Panc1 (cell line): ENCODE measurements around the gene RFX2. TPM values are rescaled to one million over a fixed set of nuclear protein-coding genes. Genes with fewer than 3 reads are reported as not detected.

Source experiments
- ATAC-seq: fragments of 200-7000 bp; cut with Tn5 transposase; 2 replicates; pipeline ENCODE4 v1.9.1; 2020; ENCODE audit warnings: mild to moderate bottlenecking, moderate library complexity
- BruUV-seq: library from RNA; stranded (reverse); fragments of 400-500 nt; replicated peaks from 2 replicates; lab custom pipeline; 2021; lab: Mats Ljungman, UMichigan
- CTCF ChIA-PET: fragments of 300-600 bp; sonication (Branson Sonifier 250); formaldehyde crosslinking; loops from one replicate; lab custom pipeline; 2022; ENCODE audit warnings: antibody characterized with exemption; lab: Charles Lee
- POLR2A ChIA-PET: fragments of 300-600 bp; sonication (Branson Sonifier 250); formaldehyde crosslinking; loops from one replicate; lab custom pipeline; 2022; ENCODE audit warnings: antibody characterized with exemption; lab: Charles Lee
- DNase-seq: peaks from one replicate; pipeline ENCODE4 v3.0.0-alpha.2; 2010; ENCODE audit warnings: low read depth, low spot score
- H3K27ac ChIP-seq: 2 replicates; pipeline ENCODE4 v1.5.1; 2011; ENCODE audit warnings: mild to moderate bottlenecking, low read length, inconsistent platforms
- H3K27me3 ChIP-seq: fragments of 200-500 bp; sonication (Bioruptor generic); 2 replicates; pipeline ENCODE4 v1.6.0; 2014; ENCODE audit warnings: low read length, inconsistent platforms; ENCODE audit not compliant: control insufficient read depth, insufficient read depth
- H3K36me3 ChIP-seq: fragments of 200-500 bp; sonication (Bioruptor generic); 2 replicates; pipeline ENCODE4 v1.5.1; 2014; ENCODE audit warnings: inconsistent platforms, mild to moderate bottlenecking, low read length, moderate library complexity; ENCODE audit not compliant: control insufficient read depth, insufficient read depth
- H3K4me1 ChIP-seq: 2 replicates; pipeline ENCODE4 v1.5.1; 2011; ENCODE audit warnings: inconsistent platforms, mild to moderate bottlenecking, low read length, moderate library complexity; ENCODE audit not compliant: control insufficient read depth, insufficient read depth
- H3K4me3 ChIP-seq, 2 experiments: 2 replicates each; pipeline ENCODE4 v1.5.1; 2011 to 2012; ENCODE audit warnings: low read depth in 2 of 2, low read length in 2 of 2, mild to moderate bottlenecking in 2 of 2, inconsistent platforms in 1 of 2, moderate library complexity in 1 of 2
- H3K9me3 ChIP-seq: fragments of 200-500 bp; sonication (Bioruptor generic); 2 replicates; pipeline ENCODE4 v1.5.1; 2014; ENCODE audit warnings: low read depth, mild to moderate bottlenecking, inconsistent platforms, low read length, moderate library complexity; ENCODE audit not compliant: control insufficient read depth, insufficient read depth
- CTCF ChIP-seq: fragments of 450-650 bp; IDR thresholded peaks from 2 replicates; pipeline ENCODE4 v1.5.1; 2017; ENCODE audit warnings: mild to moderate bottlenecking
- POLR2AphosphoS5 ChIP-seq: IDR thresholded peaks from 2 replicates; pipeline ENCODE4 v1.6.1; 2012; ENCODE audit warnings: mild to moderate bottlenecking, low read depth, low read length, moderate library complexity
- REST ChIP-seq, 2 experiments: IDR thresholded peaks; 2 replicates each; pipeline ENCODE4 v1.6.1; 2011 to 2012; ENCODE audit warnings: low read depth in 2 of 2, control low read depth in 1 of 2, low read length in 1 of 2, mild to moderate bottlenecking in 1 of 2, moderate library complexity in 1 of 2; ENCODE audit not compliant: insufficient read depth in 1 of 2
- SIN3A ChIP-seq: IDR thresholded peaks from 2 replicates; pipeline ENCODE4 v1.6.1; 2012; ENCODE audit warnings: low read depth, mild to moderate bottlenecking, low read length, moderate library complexity, borderline replicate concordance; ENCODE audit not compliant: insufficient read depth
- TCF7L2 ChIP-seq: IDR thresholded peaks from 2 replicates; pipeline ENCODE4 v1.6.1; 2011; ENCODE audit warnings: mild to moderate bottlenecking, low read depth, low read length, inconsistent platforms
- in situ Hi-C: cut with HindIII; loops from 2 replicates; pipeline ENCODE4 v1.10.0; 2016; ENCODE audit warnings: low sequenced_read_pairs, low pct_unique_long_range_greater_than_20kb
- intact Hi-C: fragments of 100-400 bp; cut with micrococcal nuclease; formaldehyde crosslinking; loops from one replicate; pipeline ENCODE4 v1.10.0; 2022; ENCODE audit not compliant: unreplicated experiment
- total RNA-seq: library from RNA; stranded (reverse); gene quantifications from one replicate; pipeline ENCODE4 v1.2.1, GENCODE V29; 2021; ENCODE audit not compliant: unreplicated experiment

RFX2 gene
- total RNA-seq, 1 experiment from 2014 or later: 8.0 TPM

- Histone ChIP-seq H3K36me3 (no peaks in the 10 kb centered on the region), H3K27me3 (no peaks in the 10 kb centered on the region), H3K27ac (no peak overlapping the region), H3K4me3 (no peak overlapping the region), H3K4me1 (peaks cover 23% of the 10 kb centered on the region), H3K9me3 (no peaks in the 10 kb centered on the region)
- ATAC-seq (no peak), DNase-seq (no peak)
- TF ChIP-seq TCF7L2: no peak
- TF ChIP-seq CTCF: no peak
- no peak for TF ChIP-seq SIN3A
- TF ChIP-seq REST (IDR thresholded peaks at IDR 0.05; ENCODE audit: insufficient read depth in 1 of 2, low read depth in 2 of 2, low read length in 1 of 2): no peak
- no peak for TF ChIP-seq POLR2AphosphoS5
- in situ Hi-C loops: no loop called here
- POLR2A ChIA-PET: no interaction called here
- intact Hi-C loops: no loop called here
- BruUV-seq: no TSS peak
- CTCF ChIA-PET: no interaction called here
Measured at GRCh38 chr19:5957170-5957569, 153.1 kb downstream of the RFX2 start.

GRCh38 chr19:5956728-5957127 lies 153.6 kb downstream of the RFX2 start:
- Histone ChIP-seq H3K4me1 (peaks cover 20% of the 10 kb centered on the region), H3K9me3 (no peaks in the 10 kb centered on the region), H3K27me3 (no peaks in the 10 kb centered on the region), H3K27ac (no peak overlapping the region), H3K4me3 (no peak overlapping the region), H3K36me3 (no peaks in the 10 kb centered on the region)
- DNase-seq: no peak
- intact Hi-C loops (no loop called here), in situ Hi-C loops (no loop called here)
- POLR2A ChIA-PET: no interaction called here
- no TSS peak for BruUV-seq
- no peak for ATAC-seq
- TF ChIP-seq REST (IDR thresholded peaks at IDR 0.05; ENCODE audit: insufficient read depth in 1 of 2, low read depth in 2 of 2, low read length in 1 of 2): no peak
- no peak for TF ChIP-seq CTCF
- TF ChIP-seq SIN3A: no peak
- no peak for TF ChIP-seq POLR2AphosphoS5
- no peak for TF ChIP-seq TCF7L2
- CTCF ChIA-PET: no interaction called here
